NCI-H774 (cell line): ENCODE measurements around the gene C1QA.
"Not testable (repeated sequence)": the region's sequence is repeated elsewhere in the genome, so short reads cannot be mapped to it uniquely, and the experiment has no call there.

Experiments
- DNase-seq: peaks from one replicate; lab custom pipeline; 2025; lab: John Stamatoyannopoulos, UW

The C1QA gene

DNA sequence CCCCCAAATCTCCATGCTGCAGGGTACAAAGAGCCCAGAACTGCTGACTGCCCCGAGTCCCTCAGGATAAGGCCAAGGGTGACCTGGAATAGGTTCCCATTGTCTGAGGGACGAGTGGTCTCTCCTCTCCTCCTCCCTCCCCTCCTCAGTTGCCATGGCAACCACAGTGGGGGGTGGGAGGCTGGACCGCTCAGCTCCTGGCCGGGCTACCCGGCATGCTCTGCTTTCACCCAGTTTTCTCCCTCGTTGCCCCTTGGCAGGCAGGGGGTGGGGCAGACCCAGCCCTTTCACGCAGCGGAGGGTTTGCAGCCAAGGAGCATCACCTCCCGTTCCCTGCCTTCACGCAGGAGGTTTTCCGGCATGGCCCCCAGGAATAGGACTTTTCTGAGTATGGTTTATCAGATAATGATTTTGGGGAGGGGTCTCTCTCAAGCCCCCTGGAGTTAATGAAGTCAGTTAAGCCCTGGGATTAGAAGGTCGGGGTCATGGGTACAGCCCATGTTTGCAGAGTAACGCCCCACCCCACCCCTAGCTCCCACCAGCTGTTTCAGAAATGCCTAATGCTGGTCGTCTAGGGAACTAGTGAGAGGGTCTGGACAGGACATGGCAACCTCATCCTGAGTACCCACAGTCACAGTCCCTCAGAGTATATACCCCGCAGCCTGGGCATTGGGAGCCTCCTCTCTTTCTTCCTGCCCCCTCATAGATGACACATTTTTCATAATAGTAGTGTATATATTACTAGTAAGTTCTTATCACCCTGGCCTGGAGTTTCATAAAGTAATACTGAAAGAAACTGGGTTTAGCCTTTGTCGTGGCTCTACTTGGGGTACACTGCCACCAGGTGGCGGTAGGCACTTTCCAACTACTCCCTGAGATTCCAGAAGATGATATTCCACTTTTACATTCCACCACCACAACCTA, 37.3 kb downstream of the C1QA start:
- DNase-seq: no peak

DNA sequence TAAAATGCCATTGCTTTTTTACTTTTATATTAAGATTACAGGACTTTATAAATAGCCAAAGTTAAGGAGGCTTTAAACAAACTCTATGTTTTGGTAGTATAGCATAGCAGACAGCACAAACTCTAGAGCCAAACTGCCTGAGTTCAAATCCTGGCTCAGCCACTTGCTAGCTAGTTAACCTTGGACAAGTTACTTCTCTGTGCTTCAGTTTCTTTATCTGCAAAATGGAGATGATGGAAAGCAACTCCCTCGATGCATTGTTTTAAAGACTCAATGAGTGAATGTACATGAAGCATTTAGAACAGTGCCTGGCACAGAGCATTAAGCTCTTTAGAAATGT, 38.0 kb downstream of the C1QA start:
- DNase-seq: no peak

DNA sequence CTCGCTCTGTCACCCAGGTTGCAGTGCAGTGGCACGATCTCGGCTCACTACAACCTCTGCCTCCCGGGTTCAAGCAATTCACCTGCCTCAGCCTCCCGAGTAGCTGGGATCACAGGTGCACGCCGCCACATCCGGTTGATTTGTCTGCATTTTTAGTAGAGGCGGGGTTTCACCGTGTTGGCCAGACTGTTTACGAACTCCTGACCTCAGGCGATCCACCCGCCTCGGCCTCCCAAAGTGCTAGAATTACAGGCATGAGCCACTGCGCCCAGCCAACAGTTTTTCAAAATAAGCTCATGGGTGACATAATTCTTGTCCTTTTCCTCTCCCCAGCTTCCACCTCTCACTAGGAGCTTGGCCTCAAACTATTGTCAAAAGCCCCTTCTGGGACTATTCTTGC, 39.7 kb downstream of the C1QA start:
- DNase-seq: not testable (repeated sequence)

DNA sequence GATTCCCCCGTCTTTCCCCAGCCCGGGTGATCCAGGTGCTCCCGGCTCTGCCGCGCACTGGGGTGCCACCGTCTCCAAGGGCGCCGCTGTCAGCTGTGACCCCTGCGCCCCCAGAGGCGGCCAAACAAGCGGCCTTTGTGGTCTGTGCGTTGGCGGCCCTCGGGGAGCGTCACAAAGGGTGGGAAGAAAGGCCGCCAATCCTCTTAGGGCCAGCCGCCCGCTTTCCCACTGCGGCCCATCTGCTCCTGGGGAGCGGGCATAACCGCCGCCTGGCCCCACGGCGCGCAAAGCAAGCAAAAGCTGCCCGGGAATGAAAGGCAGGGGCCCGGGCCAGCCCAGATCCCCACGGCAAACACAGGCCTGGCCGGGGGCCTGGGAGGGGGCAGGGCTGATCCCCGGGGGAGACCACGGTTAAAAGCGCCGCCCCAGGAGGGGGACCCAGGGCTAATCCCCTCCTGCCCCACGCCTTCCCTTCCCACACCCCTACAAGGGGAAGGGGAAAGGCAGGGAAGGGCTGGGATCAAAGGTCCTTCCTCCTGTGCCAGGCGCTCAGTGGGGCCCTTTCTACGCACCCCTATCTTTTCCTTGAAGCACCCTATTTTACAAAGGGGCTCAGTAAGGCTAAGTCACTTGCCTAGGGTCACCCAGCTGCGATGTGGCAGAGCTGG, 40.6 kb downstream of the C1QA start:
- DNase-seq: no peak

DNA sequence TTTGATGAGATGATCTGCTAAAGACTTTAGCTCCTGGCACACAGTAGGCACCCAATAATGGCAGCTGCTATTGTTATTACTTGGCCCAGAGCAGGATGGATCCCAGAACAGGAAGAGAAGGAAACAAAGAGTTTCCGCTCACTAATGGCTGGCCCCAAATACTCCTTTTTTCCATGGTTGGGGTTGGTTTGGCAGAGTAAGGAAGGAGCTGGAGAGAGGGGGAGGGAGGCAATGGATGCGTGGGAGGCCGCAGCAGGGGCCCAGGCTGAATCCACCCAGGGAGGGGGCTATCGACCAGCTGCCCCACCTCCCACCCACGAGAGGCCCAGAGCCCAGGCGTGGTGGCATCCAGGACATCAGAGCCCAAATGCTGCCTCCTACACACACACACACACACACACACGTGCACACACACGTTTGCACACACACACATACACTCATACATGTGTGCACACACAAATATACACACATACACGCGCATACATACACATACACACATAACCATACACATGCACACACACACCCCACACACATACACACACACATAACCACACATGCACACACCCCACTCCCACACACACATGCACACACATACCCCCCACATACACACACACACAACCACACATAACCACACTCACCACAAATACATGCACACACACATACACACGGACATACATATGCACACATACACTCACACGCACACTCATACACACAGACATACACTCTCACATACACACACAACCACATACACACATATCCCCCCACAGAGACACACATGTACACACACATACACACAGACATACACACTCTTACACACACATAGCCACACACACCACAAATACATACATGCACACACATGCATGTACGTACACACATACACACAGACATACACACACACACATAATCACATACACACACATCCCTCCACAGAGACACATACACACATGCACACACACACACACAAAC, 41.8 kb downstream of the C1QA start:
- DNase-seq: no peak

DNA sequence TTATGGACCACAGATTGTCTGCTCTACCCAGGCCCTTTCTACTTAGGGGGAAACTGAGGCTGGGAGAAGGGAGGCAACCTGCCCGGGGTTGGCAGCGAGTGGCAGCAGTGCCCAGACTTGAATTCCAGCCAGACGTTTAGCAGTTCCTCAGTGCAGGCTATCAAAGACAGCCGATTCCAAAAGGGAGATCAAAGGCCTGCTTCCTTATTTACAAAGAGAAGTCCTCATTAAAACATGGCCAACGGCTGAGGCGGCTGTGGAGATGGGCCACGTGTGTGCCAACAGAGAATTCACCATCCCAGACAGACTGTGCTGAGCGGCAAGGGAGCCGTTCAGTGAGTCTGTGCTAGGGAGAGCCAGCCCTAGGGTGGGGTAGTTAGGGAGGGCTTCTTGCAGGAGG, 44.3 kb downstream of the C1QA start:
- DNase-seq: no peak

DNA sequence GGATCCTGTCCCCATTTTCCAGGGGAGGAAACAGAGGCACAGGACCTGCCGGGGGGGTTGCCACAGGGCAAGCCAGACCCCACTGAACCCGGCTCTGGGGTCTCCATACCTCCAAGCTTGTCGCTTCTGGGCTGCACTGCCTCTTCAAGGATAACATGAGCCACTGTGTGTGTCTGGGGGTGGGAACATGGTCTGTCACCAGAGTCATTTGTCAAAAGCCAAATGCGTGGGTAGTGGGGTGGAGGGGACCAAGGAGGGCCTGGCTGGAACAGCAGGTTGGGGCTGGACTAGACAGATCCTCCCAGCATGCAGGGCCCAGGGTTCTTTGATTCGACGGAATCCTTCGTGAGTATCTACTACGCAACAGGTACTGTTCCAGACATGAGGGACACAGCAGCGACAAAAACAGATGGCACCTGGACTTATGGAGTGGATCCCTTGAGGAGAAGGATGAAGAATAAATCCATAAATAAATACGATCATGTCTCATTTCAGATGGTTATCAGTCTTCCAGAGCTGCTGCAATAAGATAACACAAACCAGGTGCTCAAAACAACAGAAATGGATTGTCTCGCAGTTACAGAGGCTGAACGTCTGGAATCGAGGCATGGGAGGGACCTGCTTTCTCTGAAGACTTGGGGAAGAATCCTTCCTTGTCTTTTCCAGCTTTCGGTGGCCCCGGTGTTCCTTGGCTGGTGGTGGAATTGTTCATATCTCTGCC, 45.3 kb downstream of the C1QA start:
- DNase-seq: no peak

DNA sequence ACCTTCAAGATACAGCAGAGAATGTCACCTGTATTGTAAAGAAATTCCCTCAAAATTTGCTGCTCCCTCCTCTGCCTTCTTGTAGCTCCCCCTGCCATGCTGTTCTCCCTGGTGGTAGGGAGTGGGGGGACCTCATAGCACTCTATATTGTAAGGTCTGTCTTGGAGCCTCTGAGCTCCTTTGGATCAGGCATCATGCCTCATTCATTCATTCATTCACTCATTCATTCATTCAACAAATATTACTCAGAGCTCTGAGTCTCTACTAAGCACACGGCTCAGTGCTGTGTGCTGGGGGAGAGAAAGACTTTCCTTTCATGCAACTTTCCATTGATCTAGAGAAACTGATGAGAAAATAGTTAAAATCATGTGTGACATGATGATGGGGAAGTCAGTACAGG, 47.1 kb downstream of the C1QA start:
- DNase-seq: no peak

DNA sequence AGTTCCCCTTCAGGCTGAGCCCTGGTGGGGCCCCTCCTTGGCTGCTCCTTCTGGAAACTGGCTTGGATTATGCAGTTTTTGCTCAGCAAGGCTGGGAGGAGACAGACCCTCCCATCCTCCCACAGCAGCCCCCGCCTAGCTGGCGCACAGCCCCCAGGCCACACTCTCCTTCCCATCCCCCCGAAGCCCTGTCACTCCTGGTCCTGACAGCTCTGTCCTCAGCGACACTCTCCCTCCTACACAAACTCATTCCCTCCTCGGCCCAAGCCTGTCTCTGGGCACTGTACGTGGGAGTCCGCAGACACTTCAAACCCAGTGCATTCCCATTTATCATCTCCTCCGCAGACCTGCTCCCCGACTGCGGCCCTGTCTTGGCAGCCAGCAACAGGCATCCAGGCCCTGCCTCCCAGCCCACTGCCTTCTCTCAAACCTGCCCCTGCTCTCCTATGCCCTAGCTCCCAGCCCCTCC, 49.2 kb downstream of the C1QA start:
- DNase-seq: no peak

DNA sequence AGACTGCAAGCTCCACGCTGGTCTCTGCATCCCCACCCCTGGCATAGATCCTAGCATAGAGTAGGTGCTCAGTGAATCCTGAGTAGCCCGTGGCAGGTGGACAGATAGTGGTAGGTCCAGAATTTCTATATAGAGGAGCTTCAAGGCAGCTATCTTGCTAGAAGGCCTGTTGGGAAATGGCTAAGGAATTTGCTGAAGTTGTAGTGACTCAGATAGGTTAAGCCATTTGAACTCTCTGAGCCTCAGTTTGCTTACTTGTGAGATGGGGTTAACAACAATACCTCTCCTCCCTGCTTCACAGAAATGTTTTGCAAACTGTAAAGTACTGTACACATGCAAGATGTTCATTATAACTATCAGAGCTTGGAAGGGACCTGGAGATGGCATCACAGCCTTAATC, 50.8 kb downstream of the C1QA start:
- no peak for DNase-seq

DNA sequence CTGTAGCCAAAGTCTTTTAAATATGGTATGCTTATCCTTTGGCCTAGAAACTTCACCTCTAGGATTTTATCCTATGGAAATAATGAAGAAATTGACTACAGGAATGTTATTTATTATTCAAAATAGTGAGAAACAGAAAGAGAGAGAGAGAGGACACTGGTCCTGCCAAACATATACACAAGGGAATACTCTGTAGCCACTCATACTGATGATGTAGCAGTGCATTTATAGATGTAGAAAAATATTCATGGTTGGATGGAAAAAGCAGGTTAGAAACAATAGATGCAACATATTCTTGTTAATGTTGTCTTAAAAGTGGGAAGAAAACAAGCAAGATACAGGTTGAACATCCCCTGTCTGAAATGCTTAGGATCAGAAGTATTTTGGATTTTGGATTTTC, 52.0 kb downstream of the C1QA start:
- no peak for DNase-seq
